Muscle of leg (tissue), 11 donors: ENCODE data around the gene SNTA1. TPM values are rescaled to one million over a fixed set of nuclear protein-coding genes. Genes with fewer than 3 reads are reported as not detected.

Source experiments
- DNase-seq: peaks from one replicate; pipeline ENCODE4 v3.0.0; 2013
- H3K27ac ChIP-seq: one replicate; pipeline ENCODE4 v1.5.1; 2013; ENCODE audit warnings: mild to moderate bottlenecking, low read length, control low read depth
- H3K27me3 ChIP-seq: one replicate; pipeline ENCODE4 v1.6.1; 2013; ENCODE audit warnings: low read length; ENCODE audit not compliant: control insufficient read depth, insufficient read depth
- H3K36me3 ChIP-seq: one replicate; pipeline ENCODE4 v1.6.1; 2013; ENCODE audit warnings: low read length; ENCODE audit not compliant: control insufficient read depth, insufficient read depth
- H3K4me1 ChIP-seq: one replicate; pipeline ENCODE4 v1.6.1; 2013; ENCODE audit warnings: low read length; ENCODE audit not compliant: control insufficient read depth, insufficient read depth
- H3K4me3 ChIP-seq: one replicate; pipeline ENCODE4 v1.5.1; 2013; ENCODE audit warnings: low read length, control low read depth
- H3K9me3 ChIP-seq: replicated peaks from 2 replicates; pipeline ENCODE4 v1.6.1; 2013; ENCODE audit warnings: low read depth, low read length; ENCODE audit not compliant: control insufficient read depth
- WGBS: methylation state at CpG from one replicate; pipeline ENCODE4 v1.1.5; 2013; ENCODE audit warnings: missing lambda C conversion rate; ENCODE audit not compliant: insufficient coverage; 5-methylcytosine and 5-hydroxymethylcytosine counted together
- polyA plus RNA-seq, 8 donors: library from polyadenylated mRNA; unstranded; fragments of 120-200 nt; gene quantifications; one replicate each; pipeline versions ENCODE4 v1.2.1 to v1.2.3, GENCODE V29; 2013; ENCODE audit warnings: inconsistent platforms in 1 of 8, low replicate concordance in 1 of 8; ENCODE audit not compliant: insufficient read length in 8 of 8, insufficient read depth in 1 of 8
- total RNA-seq: library from RNA; stranded (reverse); fragments of 120-200 nt; gene quantifications from one replicate; pipeline ENCODE4 v1.2.4, GENCODE V29; 2013

The SNTA1 gene
- total and polyA plus RNA-seq, 9 donors = 20.9 to 42.4 (median 31.7) TPM

- H3K4me1 ChIP-seq = no peaks in the 10 kb centered on the region
- no peak overlapping the region for H3K4me3 ChIP-seq
- no peak overlapping the region for H3K27ac ChIP-seq
- DNase-seq = no peak
- H3K36me3 ChIP-seq = no peaks in the 10 kb centered on the region
- 18% methylated on average over 4 of the region's 6 CpGs for WGBS
- H3K27me3 ChIP-seq = no peaks in the 10 kb centered on the region
- no peaks in the 10 kb centered on the region for H3K9me3 ChIP-seq
Observed at GRCh38 chr20:33482581-33482980, 39.0 kb upstream of the SNTA1 start.

GRCh38 chr20:33481431-33481941, 37.9 kb upstream of the SNTA1 start:
- Histone ChIP-seq H3K27me3 (no peaks in the 10 kb centered on the region), H3K4me1 (no peaks in the 10 kb centered on the region), H3K27ac (no peak overlapping the region), H3K9me3 (no peaks in the 10 kb centered on the region), H3K4me3 (no peak overlapping the region), H3K36me3 (no peaks in the 10 kb centered on the region)
- WGBS = 100% methylated on average over 1 of the region's 8 CpGs
- no peak for DNase-seq

GRCh38 chr20:33480048-33480447, 36.5 kb upstream of the SNTA1 start:
- WGBS = 100% methylated on average over 2 of the region's 5 CpGs
- Histone ChIP-seq H3K27ac (no peak overlapping the region), H3K27me3 (peaks cover 5% of the 10 kb centered on the region), H3K9me3 (no peaks in the 10 kb centered on the region), H3K4me3 (no peak overlapping the region), H3K36me3 (no peaks in the 10 kb centered on the region), H3K4me1 (peaks cover 4% of the 10 kb centered on the region)
- DNase-seq = no peak

GRCh38 chr20:33477386-33478234, 34.0 kb upstream of the SNTA1 start:
- 54% methylated on average over 5 of the region's 7 CpGs for WGBS
- no peaks in the 10 kb centered on the region for H3K9me3 ChIP-seq
- no peak overlapping the region for H3K27ac ChIP-seq
- no peak overlapping the region for H3K4me3 ChIP-seq
- no peaks in the 10 kb centered on the region for H3K36me3 ChIP-seq
- H3K27me3 ChIP-seq = peaks cover 9% of the 10 kb centered on the region
- no peak for DNase-seq
- peaks cover 4% of the 10 kb centered on the region for H3K4me1 ChIP-seq

- H3K36me3 ChIP-seq = no peaks in the 10 kb centered on the region
- no peak overlapping the region for H3K4me3 ChIP-seq
- peaks cover 4% of the 10 kb centered on the region for H3K4me1 ChIP-seq
- no peak for DNase-seq
- WGBS = 13% methylated on average over 3 of the region's 14 CpGs
- peaks cover 9% of the 10 kb centered on the region for H3K27me3 ChIP-seq
- H3K9me3 ChIP-seq = no peaks in the 10 kb centered on the region
- no peak overlapping the region for H3K27ac ChIP-seq
Observed at GRCh38 chr20:33475381-33476152, 32.0 kb upstream of the SNTA1 start.

GRCh38 chr20:33474963-33475362, 31.4 kb upstream of the SNTA1 start:
- WGBS = 80% methylated on average over 1 of the region's 11 CpGs
- Histone ChIP-seq H3K27me3 (peaks cover 9% of the 10 kb centered on the region), H3K4me3 (no peak overlapping the region), H3K4me1 (peaks cover 4% of the 10 kb centered on the region), H3K9me3 (no peaks in the 10 kb centered on the region), H3K27ac (no peak overlapping the region), H3K36me3 (no peaks in the 10 kb centered on the region)
- DNase-seq = no peak

- H3K27ac ChIP-seq = no peak overlapping the region
- WGBS = 64% methylated on average over 3 of the region's 7 CpGs
- DNase-seq = no peak
Observed at GRCh38 chr20:33474097-33474873, 30.7 kb upstream of the SNTA1 start.

GRCh38 chr20:33472868-33473435, 29.4 kb upstream of the SNTA1 start:
- Histone ChIP-seq H3K36me3 (no peaks in the 10 kb centered on the region), H3K27me3 (peaks cover 9% of the 10 kb centered on the region), H3K9me3 (no peaks in the 10 kb centered on the region), H3K27ac (no peak overlapping the region), H3K4me1 (peaks cover 4% of the 10 kb centered on the region), H3K4me3 (no peak overlapping the region)
- WGBS = 56% methylated on average over 2 of the region's 7 CpGs
- no peak for DNase-seq

More at GRCh38 chr20:33474097-33474873, 30.7 kb upstream of the SNTA1 start:
- Histone ChIP-seq H3K4me1 (peaks cover 4% of the 10 kb centered on the region), H3K27me3 (peaks cover 9% of the 10 kb centered on the region), H3K36me3 (no peaks in the 10 kb centered on the region), H3K4me3 (no peak overlapping the region), H3K9me3 (no peaks in the 10 kb centered on the region)

- WGBS = 60% methylated on average over 1 of the region's 3 CpGs
- Histone ChIP-seq H3K9me3 (no peaks in the 10 kb centered on the region), H3K27ac (no peak overlapping the region), H3K27me3 (peaks cover 9% of the 10 kb centered on the region), H3K4me3 (no peak overlapping the region), H3K36me3 (no peaks in the 10 kb centered on the region), H3K4me1 (peaks cover 4% of the 10 kb centered on the region)
- DNase-seq = no peak
Observed at GRCh38 chr20:33470866-33471265, 27.3 kb upstream of the SNTA1 start.
